ACC112 (cell line): ENCODE measurements around the gene CDO1.

Experiments used
- H2AFZ ChIP-seq: fragments of 200-600 bp; sonication (generic); one replicate; pipeline ENCODE4 v1.6.0; 2017; ENCODE audit warnings: antibody characterized with exemption, low read length; ENCODE audit not compliant: unreplicated experiment
- H3K27ac ChIP-seq: fragments of 200-600 bp; sonication (generic); 2 replicates; pipeline ENCODE4 v1.5.1; 2014; ENCODE audit warnings: low read depth, mild to moderate bottlenecking, antibody characterized with exemption, low read length, moderate library complexity
- H3K27me3 ChIP-seq: fragments of 200-600 bp; sonication (generic); 2 replicates; pipeline ENCODE4 v1.6.1; 2014; ENCODE audit warnings: mild to moderate bottlenecking, antibody characterized with exemption, low read length, moderate library complexity, mixed read lengths; ENCODE audit not compliant: insufficient read depth
- H3K36me3 ChIP-seq: fragments of 200-600 bp; sonication (generic); 2 replicates; pipeline ENCODE4 v1.6.1; 2016; ENCODE audit warnings: mild to moderate bottlenecking, antibody characterized with exemption, low read length, moderate library complexity, mixed read lengths; ENCODE audit not compliant: insufficient read depth
- H3K4me1 ChIP-seq: fragments of 200-600 bp; sonication (generic); one replicate; pipeline ENCODE4 v1.6.1; 2016; ENCODE audit warnings: low read length, mixed read lengths; ENCODE audit not compliant: insufficient read depth, unreplicated experiment, control insufficient read depth
- H3K4me3 ChIP-seq: fragments of 200-600 bp; sonication (generic); 2 replicates; pipeline ENCODE4 v1.5.1; 2014; ENCODE audit warnings: mild to moderate bottlenecking, low read depth, low read length
- H3K79me2 ChIP-seq: fragments of 200-600 bp; sonication (generic); one replicate; pipeline ENCODE4 v1.6.0; 2016; ENCODE audit warnings: low read length; ENCODE audit not compliant: control insufficient read depth, unreplicated experiment, insufficient read depth

CDO1 gene

DNA sequence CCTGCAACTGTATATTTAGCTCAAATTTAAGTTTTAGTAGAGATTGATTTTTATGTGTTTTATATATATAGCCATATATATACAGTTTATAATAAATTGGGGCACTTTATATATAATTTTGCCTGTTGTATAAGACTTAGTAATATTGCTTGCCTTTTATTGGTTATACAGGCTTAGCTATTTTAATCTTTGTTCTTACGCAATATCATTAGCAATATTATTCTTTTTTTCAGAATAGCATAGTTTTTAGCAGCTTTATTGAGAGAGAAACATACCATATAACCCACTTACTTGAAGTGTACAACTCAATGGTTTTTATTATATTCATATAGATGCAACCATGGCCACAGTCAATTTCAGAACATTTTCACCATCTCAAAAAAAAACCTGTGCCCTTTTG is 28.0 kb downstream of the CDO1 start:
- no peak overlapping the region for H3K4me3 ChIP-seq
- no peaks in the 10 kb centered on the region for H3K79me2 ChIP-seq
- H3K27me3 ChIP-seq, result peaks cover 29% of the 10 kb centered on the region
- no peak overlapping the region for H3K27ac ChIP-seq
- no peaks in the 10 kb centered on the region for H3K36me3 ChIP-seq
- no peaks in the 10 kb centered on the region for H3K4me1 ChIP-seq
- H2AFZ ChIP-seq, result no peak overlapping the region

DNA sequence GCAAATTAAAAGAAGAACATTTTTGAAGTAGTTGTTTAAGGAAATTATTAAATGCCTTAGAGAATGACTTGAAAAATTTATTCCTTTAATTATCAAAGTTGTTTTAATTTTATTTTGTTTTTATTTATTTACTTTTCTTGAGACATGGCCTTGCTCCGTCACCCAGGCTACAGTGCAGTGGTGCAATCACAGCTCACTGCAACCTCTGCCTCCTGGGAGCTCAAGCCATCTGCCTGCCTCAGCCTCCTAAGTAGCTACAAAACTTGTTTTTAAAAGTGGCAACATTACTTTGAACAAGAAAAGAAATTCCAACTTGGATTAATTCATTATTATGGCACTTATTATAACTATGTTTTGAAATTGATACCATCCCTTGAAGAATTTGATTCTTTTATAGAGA is 29.0 kb downstream of the CDO1 start:
- H3K27me3 ChIP-seq, result peaks cover 21% of the 10 kb centered on the region
- H3K36me3 ChIP-seq, result no peaks in the 10 kb centered on the region
- H3K4me1 ChIP-seq, result no peaks in the 10 kb centered on the region
- H3K27ac ChIP-seq, result no peak overlapping the region
- H2AFZ ChIP-seq, result no peak overlapping the region
- no peaks in the 10 kb centered on the region for H3K79me2 ChIP-seq
- H3K4me3 ChIP-seq, result no peak overlapping the region

GRCh38 chr5:115785381-115786065 is 30.9 kb downstream of the CDO1 start:
- H2AFZ ChIP-seq, result no peak overlapping the region
- no peaks in the 10 kb centered on the region for H3K36me3 ChIP-seq
- no peaks in the 10 kb centered on the region for H3K79me2 ChIP-seq
- no peak overlapping the region for H3K4me3 ChIP-seq
- no peak overlapping the region for H3K27ac ChIP-seq
- no peaks in the 10 kb centered on the region for H3K4me1 ChIP-seq
- H3K27me3 ChIP-seq, result peaks cover 7% of the 10 kb centered on the region

DNA sequence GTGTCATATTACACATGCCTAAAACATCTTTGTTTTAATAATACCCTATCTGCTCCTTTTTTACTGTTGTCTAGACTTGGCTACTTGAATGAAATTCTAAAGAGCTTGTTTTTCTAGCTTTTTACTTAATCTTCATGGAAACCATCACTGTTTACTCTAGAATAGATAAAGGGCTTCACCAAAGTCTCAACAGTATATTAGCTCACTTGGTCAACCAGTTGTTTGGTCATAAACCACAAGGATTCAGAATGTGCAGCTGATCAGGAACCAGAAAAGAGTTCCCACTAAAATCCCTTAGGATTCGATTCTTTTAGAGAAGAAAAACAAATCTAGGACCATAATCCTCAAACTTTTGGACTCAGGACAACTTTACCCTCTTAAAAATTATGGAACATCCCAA is 38.0 kb downstream of the CDO1 start:
- peaks cover 6% of the 10 kb centered on the region; the same call in 1 of the 2 replicates for H3K27me3 ChIP-seq
- H3K4me1 ChIP-seq, result no peaks in the 10 kb centered on the region
- H3K4me3 ChIP-seq, result no peak overlapping the region
- no peaks in the 10 kb centered on the region for H3K36me3 ChIP-seq
- H2AFZ ChIP-seq, result no peak overlapping the region
- H3K79me2 ChIP-seq, result no peaks in the 10 kb centered on the region
- H3K27ac ChIP-seq, result no peak overlapping the region

- Histone ChIP-seq H2AFZ (no peak overlapping the region), H3K4me3 (no peak overlapping the region), H3K4me1 (no peaks in the 10 kb centered on the region), H3K27me3 (peaks cover 14% of the 10 kb centered on the region), H3K36me3 (no peaks in the 10 kb centered on the region), H3K79me2 (no peaks in the 10 kb centered on the region), H3K27ac (no peak overlapping the region)
Measured at GRCh38 chr5:115776989-115777388, 39.5 kb downstream of the CDO1 start.

GRCh38 chr5:115775999-115776398 is 40.5 kb downstream of the CDO1 start:
- Histone ChIP-seq H3K4me3 (no peak overlapping the region), H3K36me3 (no peaks in the 10 kb centered on the region), H2AFZ (no peak overlapping the region), H3K27ac (no peak overlapping the region), H3K27me3 (peaks cover 18% of the 10 kb centered on the region), H3K4me1 (no peaks in the 10 kb centered on the region), H3K79me2 (no peaks in the 10 kb centered on the region)

- no peaks in the 10 kb centered on the region for H3K36me3 ChIP-seq
Measured at GRCh38 chr5:115774684-115775083, 41.8 kb downstream of the CDO1 start.

GRCh38 chr5:115772731-115773475 is 43.6 kb downstream of the CDO1 start:
- Histone ChIP-seq H3K79me2 (no peaks in the 10 kb centered on the region), H3K36me3 (no peaks in the 10 kb centered on the region), H3K4me1 (no peaks in the 10 kb centered on the region), H2AFZ (no peak overlapping the region), H3K27ac (no peak overlapping the region), H3K27me3 (peaks cover 18% of the 10 kb centered on the region), H3K4me3 (no peak overlapping the region)

More at GRCh38 chr5:115774684-115775083, 41.8 kb downstream of the CDO1 start:
- no peaks in the 10 kb centered on the region for H3K4me1 ChIP-seq
- H3K4me3 ChIP-seq, result no peak overlapping the region
- H2AFZ ChIP-seq, result no peak overlapping the region
- H3K27me3 ChIP-seq, result peaks cover 18% of the 10 kb centered on the region
- no peak overlapping the region for H3K27ac ChIP-seq
- H3K79me2 ChIP-seq, result no peaks in the 10 kb centered on the region

DNA sequence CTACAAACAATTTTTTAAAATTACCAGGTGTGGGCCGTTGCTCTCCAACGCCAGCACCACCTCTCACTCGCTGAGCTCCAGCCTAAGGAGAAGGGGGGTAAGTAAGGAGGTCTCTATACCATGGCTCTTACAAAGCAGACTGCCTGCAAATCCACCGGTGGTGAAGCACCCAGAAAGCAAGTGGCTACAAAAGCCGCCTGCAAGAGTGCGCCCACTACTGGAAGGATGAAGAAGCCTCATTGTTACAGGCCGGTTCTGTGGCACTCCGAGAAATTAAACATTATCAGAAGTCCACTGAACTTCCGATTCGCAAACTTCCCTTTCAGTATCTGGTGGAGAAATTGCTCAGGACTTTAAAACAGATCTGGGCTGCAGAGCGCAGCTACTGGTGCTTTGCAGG is 46.0 kb downstream of the CDO1 start:
- no peaks in the 10 kb centered on the region for H3K4me1 ChIP-seq
- H3K79me2 ChIP-seq, result no peaks in the 10 kb centered on the region
- no peak overlapping the region for H3K4me3 ChIP-seq
- H3K27ac ChIP-seq, result no peak overlapping the region
- no peaks in the 10 kb centered on the region for H3K36me3 ChIP-seq
- peaks cover 15% of the 10 kb centered on the region for H3K27me3 ChIP-seq
- H2AFZ ChIP-seq, result no peak overlapping the region

DNA sequence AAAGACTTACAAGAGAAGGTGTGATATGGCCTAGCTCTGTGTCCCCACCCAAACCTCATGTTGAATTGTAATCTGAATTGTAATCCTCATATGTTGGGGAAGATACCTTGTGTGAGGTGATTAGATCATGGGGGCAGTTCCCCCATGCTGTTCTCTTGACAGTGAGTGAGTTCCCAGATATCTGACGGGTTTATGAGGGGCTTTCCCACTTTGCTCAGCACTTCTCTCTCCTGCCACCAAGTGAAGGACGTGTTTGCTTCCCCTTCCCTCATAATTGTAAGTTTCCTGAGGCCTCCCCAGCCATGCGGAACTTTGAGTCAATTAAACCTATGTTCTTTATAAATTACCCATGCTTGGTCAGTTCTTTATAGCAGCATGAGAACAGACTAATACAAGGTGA is 49.0 kb downstream of the CDO1 start:
- Histone ChIP-seq H2AFZ (no peak overlapping the region), H3K4me3 (no peak overlapping the region), H3K4me1 (no peaks in the 10 kb centered on the region), H3K27me3 (peaks cover 6% of the 10 kb centered on the region; the same call in 1 of the 2 replicates), H3K36me3 (no peaks in the 10 kb centered on the region), H3K79me2 (no peaks in the 10 kb centered on the region), H3K27ac (no peak overlapping the region)

DNA sequence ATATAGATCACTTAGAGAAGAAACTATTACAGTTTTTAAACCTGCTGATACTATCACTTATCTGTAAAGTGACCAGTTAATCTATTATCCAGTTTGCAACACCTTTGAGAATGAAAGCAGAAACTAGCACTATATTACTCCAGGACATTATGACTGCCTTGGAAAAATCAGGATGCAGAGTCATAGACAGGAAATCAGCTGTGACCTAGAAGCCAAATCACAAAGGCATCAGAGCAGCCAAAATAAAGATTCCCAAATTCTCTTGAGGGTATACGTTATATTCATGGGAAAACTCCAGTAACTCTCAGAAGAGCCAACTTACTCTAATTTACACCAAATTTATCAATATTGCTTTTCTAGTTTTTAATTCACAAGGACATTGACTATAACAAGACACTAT is 49.9 kb downstream of the CDO1 start:
- H3K79me2 ChIP-seq, result no peaks in the 10 kb centered on the region
- no peak overlapping the region for H3K27ac ChIP-seq
- H3K4me1 ChIP-seq, result no peaks in the 10 kb centered on the region
- H3K36me3 ChIP-seq, result no peaks in the 10 kb centered on the region
- H2AFZ ChIP-seq, result no peak overlapping the region
- 0 out of 2 replicates have a peak, but pooled peaks cover under 1% of the 10 kb centered on the region for H3K27me3 ChIP-seq
- no peak overlapping the region for H3K4me3 ChIP-seq
